ENCODE measurements around the gene GAD2.

Gene GAD2

DNA sequence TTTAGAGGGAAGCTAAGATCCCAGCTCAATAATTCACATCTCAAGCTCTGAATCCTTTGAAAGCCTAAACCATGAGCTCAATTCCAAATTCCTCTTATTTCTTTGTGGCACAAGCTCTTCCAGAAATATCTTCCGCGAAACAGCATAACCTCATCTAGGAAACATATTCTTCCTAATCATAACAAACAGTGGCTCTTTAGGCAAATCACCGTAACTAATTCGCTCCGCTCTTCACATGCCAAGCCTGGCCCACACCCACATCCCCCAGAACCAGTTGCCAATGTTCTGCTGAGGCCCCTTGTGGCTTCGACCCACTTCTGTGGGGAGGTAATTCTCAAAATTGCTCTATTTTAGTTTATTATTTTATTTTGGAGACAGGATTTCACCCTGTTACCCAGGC, 19.2 kb downstream of the GAD2 start:
- TF ChIP-seq, protein P1, sequence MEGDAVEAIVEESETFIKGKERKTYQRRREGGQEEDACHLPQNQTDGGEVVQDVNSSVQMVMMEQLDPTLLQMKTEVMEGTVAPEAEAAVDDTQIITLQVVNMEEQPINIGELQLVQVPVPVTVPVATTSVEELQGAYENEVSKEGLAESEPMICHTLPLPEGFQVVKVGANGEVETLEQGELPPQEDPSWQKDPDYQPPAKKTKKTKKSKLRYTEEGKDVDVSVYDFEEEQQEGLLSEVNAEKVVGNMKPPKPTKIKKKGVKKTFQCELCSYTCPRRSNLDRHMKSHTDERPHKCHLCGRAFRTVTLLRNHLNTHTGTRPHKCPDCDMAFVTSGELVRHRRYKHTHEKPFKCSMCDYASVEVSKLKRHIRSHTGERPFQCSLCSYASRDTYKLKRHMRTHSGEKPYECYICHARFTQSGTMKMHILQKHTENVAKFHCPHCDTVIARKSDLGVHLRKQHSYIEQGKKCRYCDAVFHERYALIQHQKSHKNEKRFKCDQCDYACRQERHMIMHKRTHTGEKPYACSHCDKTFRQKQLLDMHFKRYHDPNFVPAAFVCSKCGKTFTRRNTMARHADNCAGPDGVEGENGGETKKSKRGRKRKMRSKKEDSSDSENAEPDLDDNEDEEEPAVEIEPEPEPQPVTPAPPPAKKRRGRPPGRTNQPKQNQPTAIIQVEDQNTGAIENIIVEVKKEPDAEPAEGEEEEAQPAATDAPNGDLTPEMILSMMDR (conservative IDR thresholded peaks at IDR 0.05; ENCODE audit: low read depth, low read length), result no peak
- no peaks in the 10 kb centered on the region for H3K4me1 ChIP-seq (ENCODE audit: low read depth, poor library complexity, severe bottlenecking)

GRCh38 chr10:26238378-26238777, 21.8 kb downstream of the GAD2 start:
- Histone ChIP-seq H3K79me2 (ENCODE audit: insufficient read depth, low read depth) (no peaks in the 10 kb centered on the region), H2AFZ (ENCODE audit: low read depth) (no peak overlapping the region), H3K4me2 (no peak overlapping the region), H3K9ac (no peak overlapping the region), H4K20me1 (ENCODE audit: insufficient read depth) (no peaks in the 10 kb centered on the region), H3K27me3 (ENCODE audit: insufficient read depth, low read depth) (no peaks in the 10 kb centered on the region), H3K4me1 (ENCODE audit: low read depth, poor library complexity, severe bottlenecking) (no peaks in the 10 kb centered on the region), H3K27ac (no peak overlapping the region), H3K36me3 (ENCODE audit: insufficient read depth) (no peaks in the 10 kb centered on the region), H3K4me3 (IDR thresholded peaks at IDR 0.05; ENCODE audit: insufficient read depth, low read depth, low read length) (no peak overlapping the region)
- TF ChIP-seq, protein P1 (conservative IDR thresholded peaks at IDR 0.05; ENCODE audit: low read depth, low read length), result no peak

More for the DNA sequence above, 19.2 kb downstream of the GAD2 start:
- Histone ChIP-seq H3K79me2 (ENCODE audit: insufficient read depth, low read depth) (no peaks in the 10 kb centered on the region), H3K27me3 (ENCODE audit: insufficient read depth, low read depth) (no peaks in the 10 kb centered on the region), H2AFZ (ENCODE audit: low read depth) (no peak overlapping the region), H4K20me1 (ENCODE audit: insufficient read depth) (no peaks in the 10 kb centered on the region), H3K4me3 (IDR thresholded peaks at IDR 0.05; ENCODE audit: insufficient read depth, low read depth, low read length) (no peak overlapping the region), H3K27ac (no peak overlapping the region), H3K36me3 (ENCODE audit: insufficient read depth) (no peaks in the 10 kb centered on the region), H3K4me2 (no peak overlapping the region), H3K9ac (no peak overlapping the region)

DNA sequence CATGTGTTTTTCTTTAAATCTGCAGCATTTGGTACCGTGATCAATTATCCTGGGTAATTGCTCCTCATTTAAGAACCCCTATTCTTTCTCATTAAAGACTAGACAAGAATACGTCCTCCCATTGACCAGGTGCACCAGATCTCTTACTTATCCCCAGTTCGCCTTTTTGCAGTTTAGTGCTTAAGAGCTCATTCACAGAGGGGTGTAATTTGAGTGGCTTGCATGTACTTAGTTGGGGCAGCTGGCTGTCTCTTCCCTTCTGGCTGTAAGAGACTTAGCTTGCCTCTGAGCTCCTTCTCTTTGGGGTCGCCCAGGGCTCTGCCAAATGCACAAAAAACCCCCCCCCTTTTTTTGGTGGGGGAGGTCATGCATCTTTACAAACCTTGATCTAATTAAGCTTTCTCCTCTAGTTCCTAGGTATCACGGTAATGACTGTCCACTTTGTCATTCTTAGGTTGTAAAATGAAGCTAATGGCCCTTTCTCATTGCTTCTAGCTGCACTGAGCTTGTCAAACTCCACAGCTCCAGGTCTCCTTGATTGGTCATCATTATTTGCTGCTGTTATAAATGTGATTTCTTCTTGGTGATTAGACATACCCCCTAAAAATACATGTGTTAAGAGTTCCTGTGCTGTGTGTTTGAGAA, 26.3 kb downstream of the GAD2 start:
- Histone ChIP-seq H3K9ac (no peak overlapping the region), H3K27ac (no peak overlapping the region), H3K4me3 (IDR thresholded peaks at IDR 0.05; ENCODE audit: insufficient read depth, low read depth, low read length) (no peak overlapping the region), H3K27me3 (ENCODE audit: insufficient read depth, low read depth) (no peaks in the 10 kb centered on the region), H3K4me2 (no peak overlapping the region), H3K36me3 (ENCODE audit: insufficient read depth) (no peaks in the 10 kb centered on the region), H4K20me1 (ENCODE audit: insufficient read depth) (no peaks in the 10 kb centered on the region), H2AFZ (ENCODE audit: low read depth) (no peak overlapping the region), H3K79me2 (ENCODE audit: insufficient read depth, low read depth) (no peaks in the 10 kb centered on the region), H3K4me1 (ENCODE audit: low read depth, poor library complexity, severe bottlenecking) (peaks cover under 1% of the 10 kb centered on the region)
- TF ChIP-seq, protein P1 (conservative IDR thresholded peaks at IDR 0.05; ENCODE audit: low read depth, low read length), result no peak

DNA sequence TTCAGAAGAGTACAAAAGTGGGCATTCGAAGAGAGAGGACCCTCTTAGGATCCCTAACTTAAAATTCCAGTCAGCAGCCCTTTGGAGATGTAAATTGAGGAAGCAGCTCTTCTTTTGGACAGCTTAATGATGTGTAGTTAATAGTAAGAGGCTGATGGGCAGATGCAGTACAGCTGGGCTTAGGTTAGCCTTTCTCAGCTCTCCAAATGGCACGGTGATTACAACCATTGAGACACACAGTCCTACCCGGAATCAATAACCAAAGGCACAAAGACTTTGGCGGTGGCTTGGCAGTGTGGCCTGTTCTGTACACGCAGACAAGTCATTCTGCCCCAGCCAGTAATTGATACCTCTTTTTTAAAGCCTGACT, 26.8 kb downstream of the GAD2 start:
- Histone ChIP-seq H3K27ac (no peak overlapping the region), H3K4me2 (no peak overlapping the region), H3K79me2 (ENCODE audit: insufficient read depth, low read depth) (no peaks in the 10 kb centered on the region), H3K4me3 (IDR thresholded peaks at IDR 0.05; ENCODE audit: insufficient read depth, low read depth, low read length) (no peak overlapping the region), H2AFZ (ENCODE audit: low read depth) (no peak overlapping the region), H3K9ac (no peak overlapping the region), H3K27me3 (ENCODE audit: insufficient read depth, low read depth) (no peaks in the 10 kb centered on the region), H3K4me1 (ENCODE audit: low read depth, poor library complexity, severe bottlenecking) (peaks cover 6% of the 10 kb centered on the region), H3K36me3 (ENCODE audit: insufficient read depth) (no peaks in the 10 kb centered on the region), H4K20me1 (ENCODE audit: insufficient read depth) (no peaks in the 10 kb centered on the region)
- TF ChIP-seq, protein P1 (conservative IDR thresholded peaks at IDR 0.05; ENCODE audit: low read depth, low read length), result no peak
